ENCODE results near the gene SORBS2.
"Not testable (repeated sequence)": the region's sequence is repeated elsewhere in the genome, so short reads cannot be mapped to it uniquely, and the experiment has no call there.

DNA sequence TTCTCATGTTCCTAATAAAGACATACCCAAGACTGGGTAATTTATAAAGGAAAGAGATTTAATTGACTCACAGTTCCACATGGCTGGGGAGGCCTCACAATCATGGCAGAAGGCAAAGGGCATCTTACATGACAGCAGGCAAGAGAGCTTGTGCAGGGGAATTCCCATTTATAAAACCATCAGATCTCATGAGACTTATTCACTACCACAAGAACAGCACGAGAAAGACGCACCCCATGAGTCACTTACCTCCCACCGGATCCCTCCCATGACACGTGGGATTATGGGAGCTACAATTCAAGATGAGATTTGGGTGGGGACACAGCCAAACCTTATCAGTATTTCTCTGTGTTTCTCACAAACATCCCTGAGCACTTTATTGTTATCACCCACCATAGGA, 104.4 kb downstream of the SORBS2 start:
- TF ChIP-seq, protein P1, sequence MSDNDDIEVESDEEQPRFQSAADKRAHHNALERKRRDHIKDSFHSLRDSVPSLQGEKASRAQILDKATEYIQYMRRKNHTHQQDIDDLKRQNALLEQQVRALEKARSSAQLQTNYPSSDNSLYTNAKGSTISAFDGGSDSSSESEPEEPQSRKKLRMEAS (IDR thresholded peaks at IDR 0.05): not testable (repeated sequence)
- TF ChIP-seq SIN3A (IDR thresholded peaks at IDR 0.05; ENCODE audit: low read depth); POLR2A (IDR thresholded peaks at IDR 0.05; ENCODE audit: borderline replicate concordance, extremely low read depth, insufficient read depth, insufficient read length); POLR2AphosphoS5 (IDR thresholded peaks at IDR 0.05; ENCODE audit: low read depth, low read length); SP1 (IDR thresholded peaks at IDR 0.05; ENCODE audit: low read depth); EZH2 (IDR thresholded peaks at IDR 0.05); ZNF274 (IDR thresholded peaks at IDR 0.05; ENCODE audit: low read depth, low read length); CEBPB (IDR thresholded peaks at IDR 0.05; ENCODE audit: low read depth): not testable (repeated sequence)
- TF ChIP-seq, protein P2, sequence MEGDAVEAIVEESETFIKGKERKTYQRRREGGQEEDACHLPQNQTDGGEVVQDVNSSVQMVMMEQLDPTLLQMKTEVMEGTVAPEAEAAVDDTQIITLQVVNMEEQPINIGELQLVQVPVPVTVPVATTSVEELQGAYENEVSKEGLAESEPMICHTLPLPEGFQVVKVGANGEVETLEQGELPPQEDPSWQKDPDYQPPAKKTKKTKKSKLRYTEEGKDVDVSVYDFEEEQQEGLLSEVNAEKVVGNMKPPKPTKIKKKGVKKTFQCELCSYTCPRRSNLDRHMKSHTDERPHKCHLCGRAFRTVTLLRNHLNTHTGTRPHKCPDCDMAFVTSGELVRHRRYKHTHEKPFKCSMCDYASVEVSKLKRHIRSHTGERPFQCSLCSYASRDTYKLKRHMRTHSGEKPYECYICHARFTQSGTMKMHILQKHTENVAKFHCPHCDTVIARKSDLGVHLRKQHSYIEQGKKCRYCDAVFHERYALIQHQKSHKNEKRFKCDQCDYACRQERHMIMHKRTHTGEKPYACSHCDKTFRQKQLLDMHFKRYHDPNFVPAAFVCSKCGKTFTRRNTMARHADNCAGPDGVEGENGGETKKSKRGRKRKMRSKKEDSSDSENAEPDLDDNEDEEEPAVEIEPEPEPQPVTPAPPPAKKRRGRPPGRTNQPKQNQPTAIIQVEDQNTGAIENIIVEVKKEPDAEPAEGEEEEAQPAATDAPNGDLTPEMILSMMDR (IDR thresholded peaks at IDR 0.05 in 2 of 3, conservative IDR thresholded peaks at IDR 0.05 in 1 of 3; ENCODE audit: borderline replicate concordance in 1 of 3, insufficient read depth in 1 of 3, low read depth in 2 of 3, low read length in 2 of 3): not testable (repeated sequence)
- TF ChIP-seq, protein P3, sequence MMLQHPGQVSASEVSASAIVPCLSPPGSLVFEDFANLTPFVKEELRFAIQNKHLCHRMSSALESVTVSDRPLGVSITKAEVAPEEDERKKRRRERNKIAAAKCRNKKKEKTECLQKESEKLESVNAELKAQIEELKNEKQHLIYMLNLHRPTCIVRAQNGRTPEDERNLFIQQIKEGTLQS (IDR thresholded peaks at IDR 0.05): not testable (repeated sequence)
- TF ChIP-seq, protein P4, sequence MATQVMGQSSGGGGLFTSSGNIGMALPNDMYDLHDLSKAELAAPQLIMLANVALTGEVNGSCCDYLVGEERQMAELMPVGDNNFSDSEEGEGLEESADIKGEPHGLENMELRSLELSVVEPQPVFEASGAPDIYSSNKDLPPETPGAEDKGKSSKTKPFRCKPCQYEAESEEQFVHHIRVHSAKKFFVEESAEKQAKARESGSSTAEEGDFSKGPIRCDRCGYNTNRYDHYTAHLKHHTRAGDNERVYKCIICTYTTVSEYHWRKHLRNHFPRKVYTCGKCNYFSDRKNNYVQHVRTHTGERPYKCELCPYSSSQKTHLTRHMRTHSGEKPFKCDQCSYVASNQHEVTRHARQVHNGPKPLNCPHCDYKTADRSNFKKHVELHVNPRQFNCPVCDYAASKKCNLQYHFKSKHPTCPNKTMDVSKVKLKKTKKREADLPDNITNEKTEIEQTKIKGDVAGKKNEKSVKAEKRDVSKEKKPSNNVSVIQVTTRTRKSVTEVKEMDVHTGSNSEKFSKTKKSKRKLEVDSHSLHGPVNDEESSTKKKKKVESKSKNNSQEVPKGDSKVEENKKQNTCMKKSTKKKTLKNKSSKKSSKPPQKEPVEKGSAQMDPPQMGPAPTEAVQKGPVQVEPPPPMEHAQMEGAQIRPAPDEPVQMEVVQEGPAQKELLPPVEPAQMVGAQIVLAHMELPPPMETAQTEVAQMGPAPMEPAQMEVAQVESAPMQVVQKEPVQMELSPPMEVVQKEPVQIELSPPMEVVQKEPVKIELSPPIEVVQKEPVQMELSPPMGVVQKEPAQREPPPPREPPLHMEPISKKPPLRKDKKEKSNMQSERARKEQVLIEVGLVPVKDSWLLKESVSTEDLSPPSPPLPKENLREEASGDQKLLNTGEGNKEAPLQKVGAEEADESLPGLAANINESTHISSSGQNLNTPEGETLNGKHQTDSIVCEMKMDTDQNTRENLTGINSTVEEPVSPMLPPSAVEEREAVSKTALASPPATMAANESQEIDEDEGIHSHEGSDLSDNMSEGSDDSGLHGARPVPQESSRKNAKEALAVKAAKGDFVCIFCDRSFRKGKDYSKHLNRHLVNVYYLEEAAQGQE (IDR thresholded peaks at IDR 0.05; ENCODE audit: low read depth): not testable (repeated sequence)
